ENCODE data around the gene YEATS4. TPM values are rescaled to one million over a fixed set of nuclear protein-coding genes. Genes with fewer than 3 reads are reported as not detected.

The YEATS4 gene
- total RNA-seq, 1 experiment from 2014 or later = 37.1 TPM

DNA sequence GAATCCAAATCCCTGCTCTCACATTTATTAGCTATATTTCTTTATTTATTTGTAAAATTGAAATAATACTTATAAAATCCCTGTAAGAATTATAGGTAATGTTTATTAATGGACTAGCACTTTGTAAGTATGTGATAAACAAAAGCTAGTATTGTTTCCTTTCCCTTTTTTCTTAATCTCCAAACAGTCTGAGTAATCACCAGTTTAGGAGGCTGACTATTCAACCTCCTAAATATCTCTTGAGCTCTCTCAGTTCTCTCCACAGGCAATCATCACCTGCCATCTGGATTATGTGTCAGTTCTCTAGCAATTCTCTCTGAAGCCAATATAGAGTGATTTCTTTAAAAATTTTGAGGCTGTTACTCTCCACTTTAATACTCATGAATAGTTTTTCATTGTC lies 20.6 kb upstream of the YEATS4 start (continued):
- TF ChIP-seq GTF2I (CRISPR knock-in tag; conservative IDR thresholded peaks at IDR 0.05) (no peak), NFE2L1 (CRISPR knock-in tag; IDR thresholded peaks at IDR 0.05) (no peak), CREB1 (CRISPR knock-in tag; IDR thresholded peaks at IDR 0.05) (no peak), TP53 (CRISPR knock-in tag; IDR thresholded peaks at IDR 0.05) (no peak), NR1H2 (CRISPR knock-in tag; IDR thresholded peaks at IDR 0.05) (no peak)
- TF ChIP-seq, protein P1, sequence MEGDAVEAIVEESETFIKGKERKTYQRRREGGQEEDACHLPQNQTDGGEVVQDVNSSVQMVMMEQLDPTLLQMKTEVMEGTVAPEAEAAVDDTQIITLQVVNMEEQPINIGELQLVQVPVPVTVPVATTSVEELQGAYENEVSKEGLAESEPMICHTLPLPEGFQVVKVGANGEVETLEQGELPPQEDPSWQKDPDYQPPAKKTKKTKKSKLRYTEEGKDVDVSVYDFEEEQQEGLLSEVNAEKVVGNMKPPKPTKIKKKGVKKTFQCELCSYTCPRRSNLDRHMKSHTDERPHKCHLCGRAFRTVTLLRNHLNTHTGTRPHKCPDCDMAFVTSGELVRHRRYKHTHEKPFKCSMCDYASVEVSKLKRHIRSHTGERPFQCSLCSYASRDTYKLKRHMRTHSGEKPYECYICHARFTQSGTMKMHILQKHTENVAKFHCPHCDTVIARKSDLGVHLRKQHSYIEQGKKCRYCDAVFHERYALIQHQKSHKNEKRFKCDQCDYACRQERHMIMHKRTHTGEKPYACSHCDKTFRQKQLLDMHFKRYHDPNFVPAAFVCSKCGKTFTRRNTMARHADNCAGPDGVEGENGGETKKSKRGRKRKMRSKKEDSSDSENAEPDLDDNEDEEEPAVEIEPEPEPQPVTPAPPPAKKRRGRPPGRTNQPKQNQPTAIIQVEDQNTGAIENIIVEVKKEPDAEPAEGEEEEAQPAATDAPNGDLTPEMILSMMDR (IDR thresholded peaks at IDR 0.05) = no peak

DNA sequence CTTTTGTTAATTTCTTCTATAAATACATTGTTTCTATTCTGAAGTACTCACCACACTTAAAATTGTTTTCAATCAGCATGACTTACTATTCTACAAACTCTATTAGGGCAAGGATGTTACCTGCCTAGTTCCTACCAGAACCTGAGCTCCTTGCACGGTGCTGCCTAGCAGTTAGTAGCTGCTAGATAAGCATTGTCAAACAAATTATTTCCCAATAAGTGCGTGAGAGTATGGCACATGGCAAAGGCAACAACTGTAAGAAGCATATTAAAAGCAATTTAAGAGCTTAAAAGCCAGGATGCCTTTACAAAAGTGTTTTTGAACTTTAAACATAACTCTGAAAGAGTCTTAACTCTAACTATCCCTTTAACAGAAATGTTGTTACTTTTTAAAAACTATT lies 19.5 kb upstream of the YEATS4 start:
- DNase-seq (ENCODE audit: low spot score) (no peak), ATAC-seq (no peak)
- no peak for TF ChIP-seq ATF2 (CRISPR knock-in tag; IDR thresholded peaks at IDR 0.05; ENCODE audit: borderline replicate concordance, low read depth)
- TF ChIP-seq, protein P2, sequence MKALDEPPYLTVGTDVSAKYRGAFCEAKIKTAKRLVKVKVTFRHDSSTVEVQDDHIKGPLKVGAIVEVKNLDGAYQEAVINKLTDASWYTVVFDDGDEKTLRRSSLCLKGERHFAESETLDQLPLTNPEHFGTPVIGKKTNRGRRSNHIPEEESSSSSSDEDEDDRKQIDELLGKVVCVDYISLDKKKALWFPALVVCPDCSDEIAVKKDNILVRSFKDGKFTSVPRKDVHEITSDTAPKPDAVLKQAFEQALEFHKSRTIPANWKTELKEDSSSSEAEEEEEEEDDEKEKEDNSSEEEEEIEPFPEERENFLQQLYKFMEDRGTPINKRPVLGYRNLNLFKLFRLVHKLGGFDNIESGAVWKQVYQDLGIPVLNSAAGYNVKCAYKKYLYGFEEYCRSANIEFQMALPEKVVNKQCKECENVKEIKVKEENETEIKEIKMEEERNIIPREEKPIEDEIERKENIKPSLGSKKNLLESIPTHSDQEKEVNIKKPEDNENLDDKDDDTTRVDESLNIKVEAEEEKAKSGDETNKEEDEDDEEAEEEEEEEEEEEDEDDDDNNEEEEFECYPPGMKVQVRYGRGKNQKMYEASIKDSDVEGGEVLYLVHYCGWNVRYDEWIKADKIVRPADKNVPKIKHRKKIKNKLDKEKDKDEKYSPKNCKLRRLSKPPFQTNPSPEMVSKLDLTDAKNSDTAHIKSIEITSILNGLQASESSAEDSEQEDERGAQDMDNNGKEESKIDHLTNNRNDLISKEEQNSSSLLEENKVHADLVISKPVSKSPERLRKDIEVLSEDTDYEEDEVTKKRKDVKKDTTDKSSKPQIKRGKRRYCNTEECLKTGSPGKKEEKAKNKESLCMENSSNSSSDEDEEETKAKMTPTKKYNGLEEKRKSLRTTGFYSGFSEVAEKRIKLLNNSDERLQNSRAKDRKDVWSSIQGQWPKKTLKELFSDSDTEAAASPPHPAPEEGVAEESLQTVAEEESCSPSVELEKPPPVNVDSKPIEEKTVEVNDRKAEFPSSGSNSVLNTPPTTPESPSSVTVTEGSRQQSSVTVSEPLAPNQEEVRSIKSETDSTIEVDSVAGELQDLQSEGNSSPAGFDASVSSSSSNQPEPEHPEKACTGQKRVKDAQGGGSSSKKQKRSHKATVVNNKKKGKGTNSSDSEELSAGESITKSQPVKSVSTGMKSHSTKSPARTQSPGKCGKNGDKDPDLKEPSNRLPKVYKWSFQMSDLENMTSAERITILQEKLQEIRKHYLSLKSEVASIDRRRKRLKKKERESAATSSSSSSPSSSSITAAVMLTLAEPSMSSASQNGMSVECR (CRISPR knock-in tag; IDR thresholded peaks at IDR 0.05; ENCODE audit: borderline replicate concordance) = no peak
- no peak for TF ChIP-seq ELF4 (CRISPR knock-in tag; IDR thresholded peaks at IDR 0.05; ENCODE audit: low read depth)
- no peak for TF ChIP-seq CREB1 (CRISPR knock-in tag; IDR thresholded peaks at IDR 0.05)
- TF ChIP-seq ATF6 (CRISPR knock-in tag; IDR thresholded peaks at IDR 0.05) = no peak
- no peak for TF ChIP-seq ERG (CRISPR knock-in tag; IDR thresholded peaks at IDR 0.05)
- ChIA-PET CTCF (interaction anchor here (1.7 kb wide), 1 partner anchor 9 kb away, joined by 6 read pairs; no protein-coding TSS in a partner anchor), POLR2A (no interaction called here)
- no peaks in the 10 kb centered on the region for H3K4me1 Mint-ChIP-seq
- H3K9me3 Mint-ChIP-seq = no peaks in the 10 kb centered on the region
- no peaks in the 10 kb centered on the region for H3K36me3 Mint-ChIP-seq
- H3K4me3 Mint-ChIP-seq = no peak overlapping the region
- H3K27ac Mint-ChIP-seq = no peak overlapping the region
- no peaks in the 10 kb centered on the region for H3K27me3 Mint-ChIP-seq (ENCODE audit: low read depth)

GRCh38 chr12:69341328-69341727 lies 18.2 kb upstream of the YEATS4 start:
- DNase-seq (ENCODE audit: low spot score) (no peak), ATAC-seq (no peak)
- no peak overlapping the region for H3K4me3 Mint-ChIP-seq
- POLR2A ChIA-PET = no interaction called here
- H3K4me1 Mint-ChIP-seq = no peaks in the 10 kb centered on the region
- CTCF ChIA-PET = interaction anchor here (1.3 kb wide), 1 partner anchor 11 kb away, joined by 3 read pairs; no protein-coding TSS in a partner anchor
- H3K27ac Mint-ChIP-seq = no peak overlapping the region
- H3K27me3 Mint-ChIP-seq (ENCODE audit: low read depth) = no peaks in the 10 kb centered on the region
- H3K36me3 Mint-ChIP-seq = no peaks in the 10 kb centered on the region
- no peaks in the 10 kb centered on the region for H3K9me3 Mint-ChIP-seq
- TF ChIP-seq IRF2 (CRISPR knock-in tag; IDR thresholded peaks at IDR 0.05; ENCODE audit: borderline replicate concordance, low read depth) = no peak
- no peak for TF ChIP-seq SMAD4 (CRISPR knock-in tag; IDR thresholded peaks at IDR 0.05)
- no peak for TF ChIP-seq ZNF281 (CRISPR knock-in tag; IDR thresholded peaks at IDR 0.05)
- TF ChIP-seq, protein P3, sequence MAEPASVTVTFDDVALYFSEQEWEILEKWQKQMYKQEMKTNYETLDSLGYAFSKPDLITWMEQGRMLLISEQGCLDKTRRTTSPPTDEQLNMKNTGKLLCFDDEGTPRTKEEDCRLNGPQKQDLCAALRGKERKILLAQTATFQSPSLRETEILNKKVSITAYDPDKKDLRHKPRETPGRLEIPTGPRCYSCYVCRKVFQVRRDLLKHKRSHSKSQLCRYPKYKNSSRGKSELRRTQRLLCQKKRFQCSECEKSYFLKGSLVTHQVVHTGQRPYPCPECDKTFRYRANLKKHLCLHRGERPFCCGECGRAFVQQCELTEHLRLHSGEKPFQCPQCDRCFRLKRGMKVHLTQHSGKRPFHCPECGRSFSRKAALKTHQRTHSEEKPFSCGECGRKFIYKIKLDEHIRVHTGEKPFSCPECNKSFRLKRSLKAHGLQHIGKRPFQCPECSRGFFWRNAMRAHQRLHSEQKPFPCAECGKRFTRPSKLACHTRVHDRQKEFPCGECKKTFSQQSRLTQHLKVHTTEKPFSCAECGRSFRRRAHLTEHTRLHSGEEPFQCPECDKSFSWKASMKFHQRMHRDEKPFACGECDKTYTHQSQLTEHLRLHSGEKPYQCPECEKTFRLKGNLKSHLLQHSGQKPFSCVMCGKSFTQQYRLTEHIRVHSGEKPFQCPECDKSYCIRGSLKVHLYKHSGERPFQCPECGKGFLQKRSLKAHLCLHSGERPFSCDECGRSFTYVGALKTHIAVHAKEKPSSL (CRISPR knock-in tag; conservative IDR thresholded peaks at IDR 0.05) = no peak
- no peak for TF ChIP-seq E2F4 (CRISPR knock-in tag; IDR thresholded peaks at IDR 0.05; ENCODE audit: borderline replicate concordance, low read depth)
